Left ventricle myocardium superior (tissue), 1 donor: ENCODE measurements around the gene ZBTB38. TPM values are rescaled to one million over a fixed set of nuclear protein-coding genes. Genes with fewer than 3 reads are reported as not detected.

Experiments
- ATAC-seq: fragments of 200-7000 bp; cut with Tn5 transposase; one replicate; pipeline ENCODE4 v1.9.1; 2020; ENCODE audit warnings: mild to moderate bottlenecking, moderate library complexity
- DNase-seq: peaks from one replicate; pipeline ENCODE4 v3.0.0-alpha.2; 2020
- intact Hi-C: fragments of 100-400 bp; cut with micrococcal nuclease; formaldehyde crosslinking; loops from one replicate; pipeline ENCODE4 v1.11.0; 2022
- total RNA-seq: library from RNA; stranded (reverse); fragmentation: NEBNext Ultra II Directional; extraction: Animal tissue kit (Norgen Biotek cat#: 25700); gene quantifications from one replicate; pipeline ENCODE4 v1.2.1, GENCODE V29; 2021
- donor health status: DM: no; HTN: yes; CAD: no; lungs with severe emphysema.

ZBTB38 gene
- total RNA-seq, 1 donor from 2014 or later: 105 TPM

- peak; percentile 47 for DNase-seq
- ATAC-seq: peak; percentile 58
- intact Hi-C loops: no loop called here
These were observed 44.0 kb downstream of the ZBTB38 start for GRCh38 chr3:141412087-141412935.

GRCh38 chr3:141412936-141413354, 44.6 kb downstream of the ZBTB38 start:
- intact Hi-C loops: no loop called here
- peak; percentile 96 for DNase-seq
- ATAC-seq: peak; percentile 82

- ATAC-seq (no peak), DNase-seq (no peak)
- intact Hi-C loops: no loop called here
These were observed 45.1 kb downstream of the ZBTB38 start for GRCh38 chr3:141413391-141413790.

- DNase-seq (no peak), ATAC-seq (no peak)
- intact Hi-C loops: no loop called here
These were observed 45.7 kb downstream of the ZBTB38 start for GRCh38 chr3:141413801-141414689.

GRCh38 chr3:141414800-141415462, 46.6 kb downstream of the ZBTB38 start:
- intact Hi-C loops: no loop called here
- ATAC-seq (no peak), DNase-seq (no peak)

- ATAC-seq (no peak), DNase-seq (no peak)
- intact Hi-C loops: no loop called here
These were observed 47.6 kb downstream of the ZBTB38 start for GRCh38 chr3:141415953-141416352.

Other genes with a start within 250 kb of the ZBTB38 start
- gene PXYLP1, start 136.7 kb upstream of the ZBTB38 start, total RNA-seq: 12.3 TPM
- gene RASA2, start 118.5 kb downstream of the ZBTB38 start, total RNA-seq: 5.1 TPM